MCF 10A (cell line): ENCODE measurements around the gene AMZ1. TPM values are rescaled to one million over a fixed set of nuclear protein-coding genes. Genes with fewer than 3 reads are reported as not detected.
"Not testable (repeated sequence)": the region's sequence is repeated elsewhere in the genome, so short reads cannot be mapped to it uniquely, and the experiment has no call there.

Experiments used
- BruUV-seq: library from RNA; stranded (reverse); fragments of 400-500 nt; replicated peaks from 2 replicates; lab custom pipeline; 2021; lab: Mats Ljungman, UMichigan
- CTCF ChIA-PET: fragments of 300-600 bp; sonication (Branson Sonifier 250); formaldehyde crosslinking; extraction: SDS; loops from one replicate; lab custom pipeline; 2021; ENCODE audit warnings: antibody characterized with exemption, inconsistent platforms; lab: Yijun Ruan, JAX
- POLR2A ChIA-PET: fragments of 300-600, 350-650 bp; sonication (Branson Sonifier 250); formaldehyde crosslinking; extraction: SDS; loops from one replicate; lab custom pipeline; 2020; ENCODE audit warnings: antibody characterized with exemption, inconsistent platforms; lab: Yijun Ruan, JAX
- DNase-seq: peaks from one replicate; pipeline ENCODE4 v3.0.0-alpha.2; 2018; ENCODE audit not compliant: unreplicated experiment
- H3K27ac Mint-ChIP-seq: one replicate; pipeline ENCODE4 v1.8.0; 2022; ENCODE audit warnings: mild to moderate bottlenecking, low read depth, mixed read lengths; ENCODE audit not compliant: unreplicated experiment
- H3K27me3 Mint-ChIP-seq: one replicate; pipeline ENCODE4 v1.8.0; 2022; ENCODE audit warnings: mixed read lengths; ENCODE audit not compliant: insufficient read depth, unreplicated experiment
- H3K36me3 Mint-ChIP-seq: one replicate; pipeline ENCODE4 v1.8.0; 2022; ENCODE audit warnings: mild to moderate bottlenecking, moderate library complexity, mixed read lengths; ENCODE audit not compliant: insufficient read depth, unreplicated experiment
- H3K4me1 Mint-ChIP-seq: one replicate; pipeline ENCODE4 v1.8.0; 2022; ENCODE audit warnings: mixed read lengths; ENCODE audit not compliant: insufficient read depth, unreplicated experiment
- H3K4me3 Mint-ChIP-seq: one replicate; pipeline ENCODE4 v1.8.0; 2022; ENCODE audit warnings: mild to moderate bottlenecking, moderate library complexity, mixed read lengths; ENCODE audit not compliant: unreplicated experiment
- H3K9me3 Mint-ChIP-seq: one replicate; pipeline ENCODE4 v1.8.0; 2022; ENCODE audit warnings: mixed read lengths; ENCODE audit not compliant: unreplicated experiment
- CTCF ChIP-seq: fragments of 200-600 bp; IDR thresholded peaks from one replicate; pipeline ENCODE4 v1.8.0; 2022; ENCODE audit warnings: antibody characterized with exemption, mild to moderate bottlenecking; ENCODE audit not compliant: unreplicated experiment
- intact Hi-C: fragments of 100-400 bp; cut with micrococcal nuclease; formaldehyde crosslinking; loops from 2 replicates; pipeline ENCODE4 v1.14.1; 2022
- total RNA-seq: library from RNA; stranded (reverse); gene quantifications from 2 replicates; pipeline ENCODE4 v1.2.3, GENCODE V29; 2022

The AMZ1 gene
- total RNA-seq, 1 experiment from 2014 or later, result not detected

DNA sequence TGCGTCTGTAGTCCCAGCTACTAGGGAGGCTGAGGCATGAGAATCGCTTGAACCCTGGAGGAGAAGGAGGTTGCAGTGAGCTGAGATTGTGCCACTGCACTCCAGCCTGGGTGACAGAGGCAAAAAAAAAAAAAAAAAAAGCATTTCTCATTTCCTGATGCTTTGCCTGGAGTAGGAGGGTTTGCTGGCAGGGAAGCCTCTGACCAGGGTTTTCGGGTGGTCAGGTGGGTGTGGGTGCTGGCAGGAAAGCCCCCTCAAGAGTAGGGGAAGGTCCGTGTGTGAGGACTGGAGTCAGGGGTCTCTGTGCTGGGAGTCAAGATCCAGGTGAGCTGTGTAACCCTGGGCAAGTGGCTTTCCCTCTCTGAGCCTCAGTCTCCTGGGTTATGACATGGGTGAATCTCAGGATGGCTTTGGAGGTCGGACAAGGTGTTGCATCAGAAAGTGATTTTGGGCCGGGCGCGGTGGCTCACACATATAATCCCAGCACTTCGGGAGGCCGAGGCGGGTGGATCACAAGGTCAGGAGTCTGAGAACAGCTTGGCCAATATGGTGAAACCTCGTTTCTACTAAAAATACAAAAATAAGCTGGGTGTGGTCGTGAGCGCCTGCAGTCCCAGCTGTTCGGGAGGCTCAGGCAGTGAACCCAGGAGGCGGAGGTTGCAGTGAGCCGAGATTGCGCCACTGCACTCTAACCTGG lies 3.2 kb downstream of the AMZ1 start:
- Mint-ChIP-seq H3K9me3 (no peaks in the 10 kb centered on the region), H3K27ac (no peak overlapping the region), H3K4me1 (peaks cover 5% of the 10 kb centered on the region), H3K4me3 (no peak overlapping the region), H3K36me3 (no peaks in the 10 kb centered on the region), H3K27me3 (peaks cover 11% of the 10 kb centered on the region)
- BruUV-seq, result no TSS peak
- intact Hi-C loops, result no loop called here
- ChIA-PET CTCF (interaction anchor here (0.6 to 1.3 kb wide), 3 partner anchors 11 to 26 kb away, joined by 3 to 4 read pairs (median 3); no protein-coding TSS in a partner anchor), POLR2A (no interaction called here)
- DNase-seq, result no peak
- no peak for TF ChIP-seq CTCF

DNA sequence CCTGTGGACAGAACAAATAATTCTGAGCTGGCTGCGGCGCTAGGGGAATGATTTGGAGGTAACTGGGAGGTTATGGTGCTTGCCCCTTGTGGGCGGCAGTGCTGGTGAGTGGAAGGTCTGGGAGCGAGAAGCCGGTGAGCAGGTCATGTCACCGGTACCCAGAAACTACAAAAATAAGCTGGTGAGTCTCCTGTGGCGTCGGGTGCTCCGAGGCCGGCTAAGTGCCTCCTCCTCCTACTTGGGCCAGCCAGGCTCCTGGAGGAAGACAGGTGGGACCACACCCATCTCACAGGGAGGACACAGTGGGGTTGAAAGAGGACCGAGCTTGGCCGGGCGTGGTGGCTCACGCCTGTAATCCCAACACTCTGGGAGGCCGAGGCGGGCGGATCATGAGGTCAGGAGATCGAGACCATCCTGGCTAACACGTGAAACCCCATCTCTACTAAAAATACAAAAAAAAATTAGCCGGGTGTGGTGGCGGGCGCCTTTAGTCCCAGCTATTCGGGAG lies 4.0 kb downstream of the AMZ1 start:
- not testable (repeated sequence) for H3K36me3 Mint-ChIP-seq, H3K4me1 Mint-ChIP-seq, H3K27ac Mint-ChIP-seq

DNA sequence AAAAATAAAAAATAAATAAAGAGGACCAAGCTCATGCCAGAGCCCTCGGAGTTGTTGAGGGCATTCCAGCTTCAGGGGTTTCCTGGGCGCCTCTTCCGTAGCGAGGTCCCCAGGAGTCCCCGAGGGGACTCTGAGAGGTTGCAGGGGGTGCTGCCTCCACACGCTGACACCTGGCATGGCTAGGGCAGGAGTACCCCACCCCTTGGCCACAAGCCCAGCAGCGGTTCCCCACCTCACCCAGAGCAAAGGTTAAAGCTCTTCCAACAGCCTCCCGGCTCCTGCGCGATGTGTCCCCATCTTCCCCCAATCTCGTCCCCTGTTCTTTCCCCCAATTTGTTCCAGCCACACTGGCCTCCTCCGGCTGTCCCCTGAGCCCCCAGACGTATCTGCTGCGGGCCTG lies 4.5 kb downstream of the AMZ1 start:
- ChIA-PET CTCF (interaction anchor here (1.3 kb wide), 1 partner anchor 21 kb away, joined by 4 read pairs; no protein-coding TSS in a partner anchor), POLR2A (no interaction called here)
- Mint-ChIP-seq H3K36me3 (no peaks in the 10 kb centered on the region), H3K4me3 (no peak overlapping the region), H3K4me1 (peaks cover 5% of the 10 kb centered on the region), H3K9me3 (no peaks in the 10 kb centered on the region), H3K27ac (no peak overlapping the region), H3K27me3 (peaks cover 11% of the 10 kb centered on the region)
- TF ChIP-seq CTCF, result no peak
- no TSS peak for BruUV-seq
- no peak for DNase-seq
- intact Hi-C loops, result no loop called here

More for the DNA sequence above, 4.0 kb downstream of the AMZ1 start:
- CTCF ChIA-PET, result interaction anchor here (1.3 kb wide), 1 partner anchor 21 kb away, joined by 4 read pairs; no protein-coding TSS in a partner anchor
- POLR2A ChIA-PET, intact Hi-C loops, H3K9me3 Mint-ChIP-seq, BruUV-seq, H3K4me3 Mint-ChIP-seq, DNase-seq: not testable (repeated sequence)
- H3K27me3 Mint-ChIP-seq, result peaks cover 11% of the 10 kb centered on the region

DNA sequence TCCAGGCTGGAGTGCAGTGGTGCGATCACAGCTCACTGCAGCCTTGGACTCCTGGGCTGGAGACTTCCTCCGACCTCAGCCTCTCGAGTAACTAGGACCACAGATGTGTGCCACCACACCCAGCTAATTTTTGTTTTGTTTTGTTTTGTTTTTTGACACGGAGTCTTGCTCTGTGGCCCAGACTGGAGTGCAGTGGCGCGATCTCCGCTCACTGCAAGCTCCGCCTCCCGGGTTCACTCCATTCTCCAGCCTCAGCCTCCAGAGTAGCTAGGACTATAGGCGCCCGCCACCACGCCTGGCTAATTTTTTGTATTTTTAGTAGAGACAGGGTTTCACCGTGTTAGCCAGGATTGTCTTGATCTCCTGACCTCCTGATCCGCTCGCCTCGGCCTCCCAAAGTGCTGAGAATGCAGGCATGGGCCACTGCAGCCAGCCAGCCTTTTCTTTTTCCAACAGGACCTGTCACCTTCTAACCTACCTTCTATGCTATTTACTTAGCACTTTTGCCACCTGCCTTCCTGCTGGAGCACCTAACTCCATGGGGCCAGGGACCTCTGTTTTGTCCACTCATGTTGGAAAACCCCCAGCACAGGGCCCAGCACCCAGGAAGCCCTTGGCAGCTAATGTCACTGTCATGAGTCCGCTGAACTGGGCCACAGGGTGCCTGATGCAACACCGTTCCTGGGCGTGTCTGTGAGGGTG lies 5.6 kb downstream of the AMZ1 start:
- H3K4me3 Mint-ChIP-seq, H3K9me3 Mint-ChIP-seq, DNase-seq, H3K4me1 Mint-ChIP-seq, intact Hi-C loops, POLR2A ChIA-PET, H3K36me3 Mint-ChIP-seq, BruUV-seq, CTCF ChIA-PET, H3K27ac Mint-ChIP-seq: not testable (repeated sequence)
- peaks cover 14% of the 10 kb centered on the region for H3K27me3 Mint-ChIP-seq

GRCh38 chr7:2694122-2694436 lies 6.1 kb downstream of the AMZ1 start:
- POLR2A ChIA-PET, CTCF ChIA-PET, intact Hi-C loops, H3K4me3 Mint-ChIP-seq, BruUV-seq, H3K36me3 Mint-ChIP-seq, H3K4me1 Mint-ChIP-seq, DNase-seq, H3K9me3 Mint-ChIP-seq, H3K27ac Mint-ChIP-seq: not testable (repeated sequence)
- H3K27me3 Mint-ChIP-seq, result peaks cover 14% of the 10 kb centered on the region
